ENCODE measurements around the gene SHROOM3. TPM values are rescaled to one million over a fixed set of nuclear protein-coding genes. Genes with fewer than 3 reads are reported as not detected.

SHROOM3 gene
- total RNA-seq, 2 experiments from 2014 or later = not detected

DNA sequence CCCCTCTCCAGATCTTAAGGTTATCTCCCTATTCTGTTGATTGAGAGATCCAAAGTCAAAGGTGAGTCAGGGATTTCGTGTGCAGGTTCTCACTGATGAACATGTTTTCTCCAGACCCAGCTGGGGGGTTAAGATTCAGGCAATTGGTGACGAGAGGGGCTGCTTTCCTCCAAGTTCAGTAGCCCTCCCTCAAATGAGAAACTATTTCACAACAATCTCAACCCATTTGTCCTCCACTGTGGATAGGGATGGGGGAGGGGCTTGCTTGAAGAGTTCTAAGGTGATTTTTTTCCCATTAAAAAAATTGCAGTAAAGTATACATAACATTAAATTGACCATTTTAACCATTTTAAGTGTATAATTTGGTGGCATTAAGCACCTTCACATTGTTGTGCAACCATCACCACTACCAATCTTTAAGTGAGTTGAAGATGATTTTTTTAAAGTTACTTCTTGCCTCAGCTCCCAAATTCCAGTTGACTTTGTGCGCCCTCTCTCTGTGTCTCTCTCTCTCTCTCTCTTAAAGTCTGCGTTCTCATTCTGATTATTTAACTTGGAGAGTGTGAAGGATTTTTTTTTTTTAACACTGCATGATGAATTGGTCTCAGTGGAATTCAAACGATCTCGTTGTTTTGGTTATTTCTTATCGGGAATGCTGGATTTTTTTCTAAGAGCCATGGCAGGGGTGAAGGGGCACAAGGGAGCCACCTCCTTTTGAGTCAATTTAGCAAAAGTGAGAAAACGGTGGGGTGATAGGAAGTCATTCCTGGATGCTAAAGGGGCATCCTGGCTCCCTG lies 175.9 kb downstream of the SHROOM3 start:
- H3K9me3 Mint-ChIP-seq = no peaks in the 10 kb centered on the region
- no peaks in the 10 kb centered on the region for H3K4me1 Mint-ChIP-seq
- no peak for DNase-seq
- H3K4me3 Mint-ChIP-seq = no peak overlapping the region
- ChIA-PET POLR2A (no interaction called here), CTCF (no interaction called here)
- no peak overlapping the region for H3K27ac Mint-ChIP-seq
- H3K36me3 Mint-ChIP-seq (ENCODE audit: low read depth) = no peaks in the 10 kb centered on the region
- no peaks in the 10 kb centered on the region for H3K27me3 Mint-ChIP-seq

DNA sequence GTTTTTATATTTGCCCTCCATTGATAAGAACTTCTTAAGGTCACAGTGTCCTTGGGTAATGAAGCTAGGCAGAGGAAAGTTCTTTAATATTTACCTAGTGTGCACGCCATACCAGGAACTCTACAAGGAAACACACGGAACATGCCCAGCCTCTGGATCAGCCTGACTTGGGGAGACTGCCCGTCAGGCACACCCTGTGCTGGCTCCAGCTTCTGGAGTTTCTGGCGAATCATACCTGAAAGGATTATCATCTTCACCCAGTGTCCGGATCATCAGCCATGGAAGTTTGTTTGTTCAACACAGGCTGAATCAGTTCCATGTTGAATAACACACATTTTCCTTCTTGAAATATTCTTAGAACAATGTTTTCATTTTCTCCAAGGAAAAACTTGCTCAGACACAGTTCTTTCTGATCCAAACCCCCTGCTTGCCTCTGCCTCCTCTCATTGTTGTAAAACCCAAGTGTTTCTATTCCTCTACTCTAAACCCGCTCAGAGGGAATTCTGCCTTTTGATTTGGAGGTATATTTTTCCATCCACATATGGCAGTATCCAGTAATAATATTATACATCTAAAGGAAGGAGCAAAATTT lies 176.7 kb downstream of the SHROOM3 start:
- DNase-seq = no peak
- peaks cover 4% of the 10 kb centered on the region for H3K27me3 Mint-ChIP-seq
- CTCF ChIA-PET = no interaction called here
- H3K4me3 Mint-ChIP-seq = no peak overlapping the region
- no peaks in the 10 kb centered on the region for H3K9me3 Mint-ChIP-seq
- H3K4me1 Mint-ChIP-seq = no peaks in the 10 kb centered on the region
- H3K36me3 Mint-ChIP-seq (ENCODE audit: low read depth) = no peaks in the 10 kb centered on the region
- no peak overlapping the region for H3K27ac Mint-ChIP-seq
- POLR2A ChIA-PET = no interaction called here

DNA sequence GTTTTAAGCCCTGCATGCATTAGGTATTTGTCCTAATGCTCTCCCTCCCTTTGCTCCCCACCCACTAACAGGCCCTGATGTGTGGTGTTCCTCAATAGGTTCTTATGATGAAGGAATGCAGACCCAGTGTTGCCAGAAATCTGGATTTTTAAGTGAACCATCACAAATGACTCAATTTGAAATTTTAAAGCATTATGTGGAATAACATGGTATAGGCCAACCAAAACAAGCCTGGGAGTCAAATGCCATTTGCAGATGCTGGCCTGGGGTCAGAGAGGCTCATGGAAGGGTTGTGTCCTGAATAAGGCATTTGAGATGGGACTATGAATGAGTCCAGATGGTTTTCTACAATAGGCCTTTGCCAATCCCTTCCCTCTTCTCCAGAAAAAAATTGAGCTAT lies 179.6 kb downstream of the SHROOM3 start:
- ChIA-PET CTCF (no interaction called here), POLR2A (no interaction called here)
- Mint-ChIP-seq H3K27ac (no peak overlapping the region), H3K27me3 (peaks cover 6% of the 10 kb centered on the region), H3K36me3 (ENCODE audit: low read depth) (no peaks in the 10 kb centered on the region), H3K9me3 (no peaks in the 10 kb centered on the region), H3K4me1 (no peaks in the 10 kb centered on the region), H3K4me3 (no peak overlapping the region)
- no peak for DNase-seq

DNA sequence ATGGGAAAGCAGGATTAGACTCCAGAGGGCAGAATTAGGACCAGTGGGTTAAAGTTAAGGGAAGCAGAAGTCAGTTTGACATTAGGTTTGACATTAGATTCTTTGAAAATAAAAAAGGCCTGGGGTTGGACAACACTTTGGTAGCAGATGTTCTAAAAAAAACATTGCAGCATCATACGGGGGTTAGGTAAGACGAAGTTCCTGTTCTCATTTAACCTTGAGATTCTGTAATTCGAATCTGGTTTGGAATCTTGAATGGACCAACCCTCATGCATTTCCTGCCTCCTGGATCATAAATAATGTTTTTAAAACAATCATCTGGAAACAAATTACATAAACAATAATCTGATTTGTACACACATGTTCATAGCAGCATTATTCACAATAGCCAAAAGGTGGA lies 181.0 kb downstream of the SHROOM3 start:
- H3K9me3 Mint-ChIP-seq = no peaks in the 10 kb centered on the region
- ChIA-PET CTCF (no interaction called here), POLR2A (no interaction called here)
- H3K4me3 Mint-ChIP-seq = no peak overlapping the region
- H3K27ac Mint-ChIP-seq = no peak overlapping the region
- H3K36me3 Mint-ChIP-seq (ENCODE audit: low read depth) = no peaks in the 10 kb centered on the region
- H3K27me3 Mint-ChIP-seq = peaks cover 9% of the 10 kb centered on the region
- no peaks in the 10 kb centered on the region for H3K4me1 Mint-ChIP-seq
- no peak for DNase-seq

DNA sequence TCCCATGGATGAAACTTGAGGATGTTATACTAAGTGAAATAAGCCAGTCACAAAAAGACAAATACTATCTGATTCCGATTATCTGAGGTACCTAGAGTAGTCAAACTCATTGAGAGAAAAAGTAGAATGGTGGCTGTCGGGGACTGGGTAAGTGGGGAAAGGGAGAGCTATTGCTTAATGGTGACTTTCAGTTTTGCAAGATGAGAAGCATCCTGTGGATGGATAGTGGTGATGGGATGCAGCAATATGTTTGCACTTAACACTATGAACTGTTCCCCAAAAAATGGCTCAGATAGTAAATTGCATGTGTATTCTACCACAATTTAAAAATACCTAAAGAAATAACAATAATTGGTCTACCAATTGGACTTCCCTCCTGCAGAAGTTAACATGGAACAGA lies 181.5 kb downstream of the SHROOM3 start:
- Mint-ChIP-seq H3K36me3 (ENCODE audit: low read depth) (no peaks in the 10 kb centered on the region), H3K4me3 (no peak overlapping the region), H3K27me3 (peaks cover 9% of the 10 kb centered on the region), H3K27ac (no peak overlapping the region), H3K4me1 (no peaks in the 10 kb centered on the region), H3K9me3 (no peaks in the 10 kb centered on the region)
- CTCF ChIA-PET = no interaction called here
- POLR2A ChIA-PET = no interaction called here
- DNase-seq = no peak

DNA sequence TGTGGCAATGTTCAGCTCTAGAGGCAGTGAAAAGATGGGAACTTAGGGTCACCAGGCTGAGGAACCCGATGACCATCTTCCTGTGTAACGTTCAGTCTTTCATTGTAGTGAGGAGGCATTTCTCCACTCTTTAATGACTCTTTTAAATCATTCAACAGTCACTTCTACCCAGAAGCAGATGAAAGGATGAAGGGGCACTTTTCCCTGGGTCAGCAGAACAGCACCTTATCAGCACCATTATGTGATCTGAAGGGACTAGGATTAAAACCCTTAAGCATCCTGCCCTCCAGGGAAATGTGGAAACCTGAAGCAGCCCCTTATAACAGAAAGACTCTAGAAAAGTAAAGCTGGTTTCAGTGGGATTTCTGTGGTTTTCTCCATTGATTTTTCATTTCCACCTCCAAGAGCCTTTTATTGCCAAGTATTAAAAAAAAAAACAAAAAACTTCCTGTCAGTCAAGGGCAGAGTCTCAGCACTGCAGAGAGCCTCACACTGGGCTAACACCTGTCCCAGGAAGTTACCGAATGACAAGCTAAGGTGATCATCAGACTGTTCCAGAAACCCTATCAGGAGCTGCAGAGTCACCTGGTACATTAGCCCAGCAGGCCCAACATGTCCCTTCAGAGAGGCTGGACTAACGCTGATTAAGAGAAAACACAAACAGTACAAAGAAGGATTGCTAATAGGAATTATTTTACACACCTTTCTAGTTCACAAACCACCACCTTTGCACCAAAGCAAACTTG lies 185.9 kb downstream of the SHROOM3 start:
- H3K27me3 Mint-ChIP-seq = peaks cover 18% of the 10 kb centered on the region
- DNase-seq = no peak
- no peak overlapping the region for H3K4me3 Mint-ChIP-seq
- ChIA-PET POLR2A (no interaction called here), CTCF (interaction anchor here (0.6 kb wide), 1 partner anchor 1427 kb away, joined by 4 read pairs; no protein-coding TSS in a partner anchor)
- no peak overlapping the region for H3K27ac Mint-ChIP-seq
- H3K4me1 Mint-ChIP-seq = no peaks in the 10 kb centered on the region
- H3K36me3 Mint-ChIP-seq (ENCODE audit: low read depth) = no peaks in the 10 kb centered on the region
- H3K9me3 Mint-ChIP-seq = no peaks in the 10 kb centered on the region

DNA sequence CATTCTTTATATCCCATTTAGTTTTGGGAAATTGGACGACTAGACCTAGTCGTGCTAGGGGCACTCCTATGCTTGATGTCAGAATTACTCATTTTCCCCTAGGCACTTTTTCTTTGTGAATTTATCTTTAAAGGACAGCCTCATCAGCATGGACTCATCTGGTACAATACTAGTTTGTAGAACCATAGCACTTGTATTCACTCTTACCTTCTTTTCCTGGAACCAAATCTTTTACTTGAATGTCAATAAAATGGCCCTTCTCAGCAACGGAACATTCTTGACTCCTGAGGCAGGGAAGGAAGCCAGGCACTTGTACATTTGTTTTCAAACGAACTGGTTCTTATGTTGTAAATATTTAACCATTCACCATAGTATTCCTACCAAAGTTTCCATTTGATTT lies 187.1 kb downstream of the SHROOM3 start:
- H3K27ac Mint-ChIP-seq = no peak overlapping the region
- H3K4me1 Mint-ChIP-seq = no peaks in the 10 kb centered on the region
- ChIA-PET CTCF (no interaction called here), POLR2A (no interaction called here)
- peaks cover 16% of the 10 kb centered on the region for H3K27me3 Mint-ChIP-seq
- H3K4me3 Mint-ChIP-seq = no peak overlapping the region
- DNase-seq = no peak
- H3K36me3 Mint-ChIP-seq (ENCODE audit: low read depth) = no peaks in the 10 kb centered on the region
- no peaks in the 10 kb centered on the region for H3K9me3 Mint-ChIP-seq

DNA sequence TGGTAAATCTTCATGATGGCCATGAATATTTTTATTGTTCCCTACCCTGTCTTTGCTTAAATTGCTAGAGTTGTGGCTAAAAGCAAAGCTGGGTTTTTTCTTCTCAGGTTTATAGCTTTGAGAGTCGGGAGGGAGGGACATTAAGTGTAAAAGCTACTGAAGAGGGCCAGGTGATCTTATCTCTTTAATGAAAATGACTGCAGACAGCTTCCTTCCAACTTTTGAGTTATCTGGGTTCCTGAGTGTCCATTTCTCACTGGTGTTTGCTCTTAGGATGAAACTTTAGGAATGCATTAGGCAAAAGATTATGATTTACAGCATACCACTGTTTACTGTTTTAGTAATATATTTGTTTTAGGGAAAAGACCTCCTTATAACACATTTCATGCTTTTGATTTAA lies 187.7 kb downstream of the SHROOM3 start:
- Mint-ChIP-seq H3K4me1 (no peaks in the 10 kb centered on the region), H3K27me3 (peaks cover 16% of the 10 kb centered on the region), H3K27ac (no peak overlapping the region), H3K36me3 (ENCODE audit: low read depth) (no peaks in the 10 kb centered on the region), H3K4me3 (no peak overlapping the region), H3K9me3 (no peaks in the 10 kb centered on the region)
- DNase-seq = no peak
- ChIA-PET CTCF (no interaction called here), POLR2A (no interaction called here)

DNA sequence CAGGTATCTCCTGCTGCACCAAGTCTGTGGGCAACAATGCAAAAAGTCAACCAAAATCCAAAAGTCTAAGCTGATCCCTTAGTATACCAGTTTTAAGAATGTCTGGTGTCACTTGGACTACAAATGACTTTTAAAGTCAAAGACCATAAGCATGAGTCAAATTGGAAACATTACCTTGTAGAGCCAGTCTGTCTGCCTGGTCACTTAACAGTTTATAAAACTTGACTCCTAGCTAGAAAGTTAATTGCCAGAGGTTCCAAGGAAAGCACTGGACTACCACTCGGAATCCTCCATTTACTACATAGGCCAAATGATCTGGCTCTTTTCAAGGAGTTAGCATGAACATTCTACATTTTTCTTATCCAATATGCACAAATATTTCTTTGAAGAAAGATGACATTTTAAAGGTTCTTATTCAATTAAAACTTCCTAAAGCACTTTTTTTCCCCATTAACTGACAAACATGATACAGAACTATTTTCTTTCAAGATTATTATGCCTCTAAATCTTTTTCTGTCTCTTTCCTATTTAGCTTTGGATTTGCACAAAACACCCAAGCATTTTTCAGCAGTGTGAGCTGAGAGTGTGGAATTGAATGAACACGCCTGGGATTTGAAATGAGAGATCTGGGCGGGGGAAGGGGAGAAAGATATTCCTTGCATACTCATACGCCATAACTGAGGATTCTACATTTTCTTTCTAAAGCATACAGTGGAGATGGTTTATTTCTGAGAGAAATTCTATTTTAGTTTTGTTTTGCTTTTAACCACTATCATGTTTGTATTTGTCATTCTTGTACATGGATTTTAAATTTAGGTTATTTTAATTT lies 188.4 kb downstream of the SHROOM3 start:
- no peaks in the 10 kb centered on the region for H3K36me3 Mint-ChIP-seq (ENCODE audit: low read depth)
- no peak overlapping the region for H3K4me3 Mint-ChIP-seq
- DNase-seq = no peak
- no peak overlapping the region for H3K27ac Mint-ChIP-seq
- ChIA-PET CTCF (no interaction called here), POLR2A (no interaction called here)
- H3K27me3 Mint-ChIP-seq = peaks cover 16% of the 10 kb centered on the region
- no peaks in the 10 kb centered on the region for H3K9me3 Mint-ChIP-seq
- H3K4me1 Mint-ChIP-seq = no peaks in the 10 kb centered on the region

DNA sequence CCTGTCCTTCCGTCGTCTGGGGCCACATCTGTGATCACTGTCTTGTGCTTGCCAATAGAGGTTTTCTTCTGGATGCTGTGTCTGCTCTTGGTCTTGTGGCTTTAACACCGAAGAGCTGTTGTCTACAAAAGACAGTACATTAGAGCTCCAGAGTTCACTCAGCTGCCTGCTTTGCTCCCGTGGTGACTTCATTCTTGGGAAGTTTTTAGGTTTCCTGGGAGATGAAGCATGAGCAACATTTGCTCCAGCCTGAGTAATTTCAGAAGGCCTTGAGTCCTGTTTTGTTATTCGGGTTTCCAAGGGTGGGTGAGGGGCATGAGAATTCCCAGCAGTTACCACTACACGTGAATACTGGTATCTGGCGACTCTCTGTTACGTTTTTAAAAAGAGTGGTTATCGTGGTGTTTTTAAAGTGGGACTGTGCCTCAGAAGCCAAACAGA lies 189.2 kb downstream of the SHROOM3 start:
- H3K36me3 Mint-ChIP-seq (ENCODE audit: low read depth) = no peaks in the 10 kb centered on the region
- no peaks in the 10 kb centered on the region for H3K9me3 Mint-ChIP-seq
- H3K4me3 Mint-ChIP-seq = no peak overlapping the region
- peaks cover 18% of the 10 kb centered on the region for H3K27me3 Mint-ChIP-seq
- ChIA-PET POLR2A (no interaction called here), CTCF (interaction anchor here (0.6 kb wide), 1 partner anchor 17 kb away, joined by 5 read pairs; no protein-coding TSS in a partner anchor)
- no peak for DNase-seq
- H3K4me1 Mint-ChIP-seq = no peaks in the 10 kb centered on the region
- H3K27ac Mint-ChIP-seq = no peak overlapping the region

DNA sequence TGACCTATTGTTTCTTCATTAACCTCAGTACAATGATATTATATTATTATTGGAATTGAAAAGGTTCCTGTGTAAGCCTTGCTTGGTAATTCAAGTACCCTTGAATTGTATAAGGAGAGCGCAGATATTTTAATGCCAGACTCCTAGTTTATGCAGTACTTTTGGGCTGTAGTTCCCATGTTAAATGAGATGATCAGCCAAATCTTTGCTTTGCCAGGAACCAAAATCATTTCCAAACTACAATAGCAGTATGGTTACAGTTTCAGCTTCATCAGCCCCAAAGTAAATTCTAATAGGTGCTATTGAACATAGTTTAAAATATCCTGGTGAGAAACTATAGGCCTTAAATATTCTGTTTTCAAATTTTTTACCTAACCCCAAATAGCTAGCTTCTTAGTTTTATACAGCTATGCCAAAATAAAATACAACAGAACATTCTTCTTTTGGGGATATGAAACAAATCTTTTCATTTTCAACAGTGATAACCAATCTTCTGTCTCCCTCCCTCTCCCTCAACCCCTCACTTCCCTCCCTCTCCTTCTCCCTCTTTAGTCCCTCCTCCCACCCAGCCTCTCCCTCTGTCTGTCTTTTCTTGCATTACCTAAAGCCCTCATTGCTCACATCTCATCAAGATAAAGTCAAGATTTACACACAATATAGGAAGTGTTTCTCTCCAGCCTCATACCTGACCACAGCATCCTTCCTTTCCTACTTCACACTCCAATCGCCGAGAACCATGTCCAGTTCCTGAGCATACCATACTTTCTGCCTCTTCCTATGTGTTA lies 190.1 kb downstream of the SHROOM3 start:
- ChIA-PET POLR2A (no interaction called here), CTCF (no interaction called here)
- Mint-ChIP-seq H3K4me3 (no peak overlapping the region), H3K36me3 (ENCODE audit: low read depth) (no peaks in the 10 kb centered on the region), H3K4me1 (no peaks in the 10 kb centered on the region), H3K9me3 (no peaks in the 10 kb centered on the region), H3K27ac (no peak overlapping the region), H3K27me3 (peaks cover 22% of the 10 kb centered on the region)
- no peak for DNase-seq

DNA sequence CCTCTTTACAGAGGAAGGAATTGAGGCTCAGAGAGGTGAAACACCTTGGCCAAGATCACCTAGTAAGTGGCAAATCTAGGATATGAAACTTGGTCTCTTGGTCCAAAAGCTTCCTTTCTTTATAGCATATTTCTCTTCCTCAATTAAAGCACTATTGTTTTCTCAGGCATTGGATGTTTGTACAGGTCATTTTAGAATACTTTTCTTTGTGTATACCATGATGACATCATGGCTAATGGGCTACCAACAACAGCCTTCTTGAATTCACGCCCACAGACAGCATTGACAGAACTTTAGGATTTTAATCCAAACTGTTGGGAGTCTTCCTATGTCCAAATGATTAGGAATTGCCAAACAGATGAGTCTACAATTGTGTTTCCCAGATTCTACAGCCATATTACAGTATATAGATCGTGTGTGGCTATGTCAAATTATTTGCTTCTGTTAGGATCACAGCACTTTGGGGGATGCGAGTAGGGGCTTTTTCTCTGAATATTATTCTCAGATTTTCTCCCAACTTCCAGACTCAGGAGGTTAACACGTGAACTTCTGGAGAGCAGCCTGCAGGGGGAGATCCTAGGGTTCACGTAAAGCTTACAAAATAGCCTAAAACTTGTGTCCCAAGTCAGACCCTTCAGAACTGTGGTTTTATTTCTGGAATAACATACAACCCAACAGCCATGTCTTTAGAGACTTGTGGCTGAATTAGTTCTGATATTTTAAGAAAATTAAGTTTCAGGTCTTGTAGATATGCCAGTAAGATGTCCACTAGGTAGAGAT lies 191.8 kb downstream of the SHROOM3 start:
- no peak overlapping the region for H3K4me3 Mint-ChIP-seq
- no peaks in the 10 kb centered on the region for H3K4me1 Mint-ChIP-seq
- CTCF ChIA-PET = interaction anchor here (0.6 kb wide), 1 partner anchor 126 kb away, joined by 3 read pairs; no protein-coding TSS in a partner anchor
- H3K27me3 Mint-ChIP-seq = peaks cover 25% of the 10 kb centered on the region
- no peak overlapping the region for H3K27ac Mint-ChIP-seq
- no peaks in the 10 kb centered on the region for H3K9me3 Mint-ChIP-seq
- POLR2A ChIA-PET = no interaction called here
- no peaks in the 10 kb centered on the region for H3K36me3 Mint-ChIP-seq (ENCODE audit: low read depth)
- DNase-seq = no peak

Data from activated CD4-positive, alpha-beta T cell treated with anti-CD3 and anti-CD28 coated beads, Interleukin-2, amount 10 ng/mL, durations not matched to agents 7 days and 5 days (primary cell).